ENCODE measurements around the gene CCNG2.

CCNG2 gene, protein sequence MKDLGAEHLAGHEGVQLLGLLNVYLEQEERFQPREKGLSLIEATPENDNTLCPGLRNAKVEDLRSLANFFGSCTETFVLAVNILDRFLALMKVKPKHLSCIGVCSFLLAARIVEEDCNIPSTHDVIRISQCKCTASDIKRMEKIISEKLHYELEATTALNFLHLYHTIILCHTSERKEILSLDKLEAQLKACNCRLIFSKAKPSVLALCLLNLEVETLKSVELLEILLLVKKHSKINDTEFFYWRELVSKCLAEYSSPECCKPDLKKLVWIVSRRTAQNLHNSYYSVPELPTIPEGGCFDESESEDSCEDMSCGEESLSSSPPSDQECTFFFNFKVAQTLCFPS

DNA sequence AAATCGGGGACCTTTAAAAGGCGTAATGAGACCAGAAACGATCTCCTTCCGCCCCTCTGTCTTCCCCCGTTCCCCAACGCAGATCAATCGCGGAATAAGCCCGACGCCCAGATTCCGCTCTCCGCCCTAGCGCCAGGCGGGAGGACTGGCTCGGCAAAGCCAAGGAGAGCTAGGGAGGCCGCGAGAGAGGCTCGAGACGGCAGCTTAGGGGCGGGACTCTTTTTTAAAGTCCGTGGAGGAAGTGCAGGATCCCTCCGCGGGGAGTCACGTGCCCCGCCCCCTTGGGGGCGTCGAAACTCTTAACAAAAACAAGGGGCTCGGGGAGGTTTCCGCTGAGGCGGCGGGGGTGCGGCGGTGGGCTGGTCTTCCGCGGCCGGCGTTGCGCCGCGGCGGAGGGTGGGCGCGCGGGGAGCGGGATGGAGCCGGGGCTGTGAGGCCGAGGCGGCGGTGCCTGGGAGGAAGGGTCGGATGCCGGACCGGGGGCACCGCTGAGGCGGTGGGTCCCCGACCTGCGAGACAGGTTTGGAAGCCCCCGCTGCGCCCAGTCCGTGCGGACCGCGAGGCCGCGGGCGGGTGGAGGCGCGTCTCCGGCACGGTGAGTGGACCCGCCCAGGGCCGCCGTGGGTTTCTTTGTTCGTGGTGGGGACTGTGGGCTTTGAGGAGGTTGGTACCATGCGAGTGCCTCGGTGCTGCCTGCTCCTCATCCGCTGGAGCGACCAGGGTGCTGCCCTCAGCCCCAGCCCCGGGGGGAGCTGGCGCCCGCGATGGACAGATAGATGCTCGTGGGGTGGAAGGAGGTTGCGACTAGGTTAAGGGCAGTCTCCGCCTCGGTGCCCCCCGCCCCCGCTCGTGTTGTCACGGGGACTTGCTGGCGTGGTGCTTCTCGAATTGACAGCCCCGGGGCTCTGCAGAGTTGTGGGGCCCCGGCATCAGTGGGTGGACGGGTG, at the start of gene CCNG2:
TSS of gene CCNG2 (plus strand) at position 296 of the 947 bp plus-strand sequence. CDS start 1,326 bp downstream, outside the sequence.
- no peak for DNase-seq (ENCODE audit: low read depth)
- peak within 1 kb of the TSS; percentile 63 for H3K4me3 ChIP-seq (ENCODE audit: low read depth, low read length)
- TF ChIP-seq POLR2A (IDR thresholded peaks at IDR 0.05; ENCODE audit: extremely low read depth, insufficient read length) (peak; percentile 52), MYC (IDR thresholded peaks at IDR 0.05; ENCODE audit: low read depth, low read length) (0 out of 2 replicates have a peak, but pooled peaks have one; percentile 21)
- TF ChIP-seq, protein P1, sequence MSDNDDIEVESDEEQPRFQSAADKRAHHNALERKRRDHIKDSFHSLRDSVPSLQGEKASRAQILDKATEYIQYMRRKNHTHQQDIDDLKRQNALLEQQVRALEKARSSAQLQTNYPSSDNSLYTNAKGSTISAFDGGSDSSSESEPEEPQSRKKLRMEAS (IDR thresholded peaks at IDR 0.05; ENCODE audit: low read depth, low read length), result peak; percentile 75
- TF ChIP-seq, protein P2, sequence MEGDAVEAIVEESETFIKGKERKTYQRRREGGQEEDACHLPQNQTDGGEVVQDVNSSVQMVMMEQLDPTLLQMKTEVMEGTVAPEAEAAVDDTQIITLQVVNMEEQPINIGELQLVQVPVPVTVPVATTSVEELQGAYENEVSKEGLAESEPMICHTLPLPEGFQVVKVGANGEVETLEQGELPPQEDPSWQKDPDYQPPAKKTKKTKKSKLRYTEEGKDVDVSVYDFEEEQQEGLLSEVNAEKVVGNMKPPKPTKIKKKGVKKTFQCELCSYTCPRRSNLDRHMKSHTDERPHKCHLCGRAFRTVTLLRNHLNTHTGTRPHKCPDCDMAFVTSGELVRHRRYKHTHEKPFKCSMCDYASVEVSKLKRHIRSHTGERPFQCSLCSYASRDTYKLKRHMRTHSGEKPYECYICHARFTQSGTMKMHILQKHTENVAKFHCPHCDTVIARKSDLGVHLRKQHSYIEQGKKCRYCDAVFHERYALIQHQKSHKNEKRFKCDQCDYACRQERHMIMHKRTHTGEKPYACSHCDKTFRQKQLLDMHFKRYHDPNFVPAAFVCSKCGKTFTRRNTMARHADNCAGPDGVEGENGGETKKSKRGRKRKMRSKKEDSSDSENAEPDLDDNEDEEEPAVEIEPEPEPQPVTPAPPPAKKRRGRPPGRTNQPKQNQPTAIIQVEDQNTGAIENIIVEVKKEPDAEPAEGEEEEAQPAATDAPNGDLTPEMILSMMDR (IDR thresholded peaks at IDR 0.05; ENCODE audit: low read depth, low read length), result no peak

DNA sequence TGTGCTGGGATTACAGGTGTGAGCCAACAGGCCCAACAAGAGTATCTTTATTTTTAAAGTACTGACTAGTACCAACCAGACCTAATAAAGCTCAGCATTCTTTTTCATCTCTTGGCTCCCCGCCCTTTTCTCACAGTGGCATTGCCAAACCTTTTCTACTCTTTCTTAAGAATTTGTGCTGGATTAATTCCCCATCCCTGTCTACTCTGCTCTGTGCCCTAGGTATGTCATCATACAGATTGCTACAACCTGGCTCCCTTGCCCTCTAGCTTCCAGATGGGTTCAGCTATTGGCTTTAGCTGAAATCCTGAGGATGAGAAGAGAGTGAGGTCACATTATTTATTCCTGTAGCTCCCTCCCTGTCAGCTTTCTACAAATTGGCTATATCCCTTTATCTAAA, 46.3 kb upstream of the CCNG2 start:
- H3K4me3 ChIP-seq (ENCODE audit: low read depth, low read length), result no peak overlapping the region
- DNase-seq (ENCODE audit: low read depth), result no peak
- TF ChIP-seq POLR2A (IDR thresholded peaks at IDR 0.05; ENCODE audit: extremely low read depth, insufficient read length), result no peak

DNA sequence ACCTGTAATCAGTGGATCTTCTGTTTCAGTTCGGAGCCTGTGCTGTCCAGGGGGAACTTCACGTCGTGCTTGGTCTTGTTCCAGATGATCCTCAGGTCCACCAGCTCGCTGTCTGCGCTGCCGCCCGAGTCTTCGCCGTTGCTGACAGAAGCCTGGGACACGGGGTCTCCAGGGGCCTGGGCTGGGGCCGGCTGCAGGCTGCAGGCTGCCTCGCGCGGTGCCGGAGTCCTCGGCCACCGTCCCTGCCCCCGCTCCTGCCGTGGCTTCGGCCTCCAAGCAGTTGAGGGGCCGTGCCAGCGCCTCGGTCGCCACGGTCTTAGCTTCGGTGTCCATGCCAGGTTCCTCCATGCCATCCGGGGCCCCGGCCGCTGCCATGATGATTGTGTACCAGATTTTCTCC, 43.9 kb upstream of the CCNG2 start:
- TF ChIP-seq POLR2A (IDR thresholded peaks at IDR 0.05; ENCODE audit: extremely low read depth, insufficient read length), result no peak
- TF ChIP-seq MYC (IDR thresholded peaks at IDR 0.05; ENCODE audit: low read depth, low read length), result no peak
- TF ChIP-seq, protein P2 (IDR thresholded peaks at IDR 0.05; ENCODE audit: low read depth, low read length), result no peak
- TF ChIP-seq, protein P1 (IDR thresholded peaks at IDR 0.05; ENCODE audit: low read depth, low read length), result no peak
- no peak overlapping the region for H3K4me3 ChIP-seq (ENCODE audit: low read depth, low read length)
- no peak for DNase-seq (ENCODE audit: low read depth)

DNA sequence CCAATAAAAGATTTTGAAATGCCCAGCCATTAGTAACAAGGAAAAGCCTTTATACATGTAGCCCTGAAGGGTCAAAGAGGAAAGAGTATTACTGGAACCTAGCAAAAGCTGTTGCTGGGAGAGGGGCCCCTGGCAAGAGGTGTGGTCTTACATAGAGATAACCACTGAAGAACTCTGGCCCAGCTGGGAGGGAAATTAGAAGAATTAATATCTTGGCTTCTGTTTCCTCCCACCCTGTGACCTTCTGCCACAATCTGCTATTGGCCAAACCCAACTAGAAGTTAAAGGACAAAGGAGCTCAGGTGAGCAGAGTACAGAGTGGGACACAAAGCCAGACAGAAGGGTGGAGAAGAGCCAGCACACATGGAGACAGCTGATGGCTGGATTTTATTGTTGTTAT, 39.3 kb upstream of the CCNG2 start:
- H3K4me3 ChIP-seq (ENCODE audit: low read depth, low read length), result no peak overlapping the region
- no peak for DNase-seq (ENCODE audit: low read depth)
- TF ChIP-seq, protein P2 (IDR thresholded peaks at IDR 0.05; ENCODE audit: low read depth, low read length), result no peak
- no peak for TF ChIP-seq POLR2A (IDR thresholded peaks at IDR 0.05; ENCODE audit: extremely low read depth, insufficient read length)
- TF ChIP-seq MYC (IDR thresholded peaks at IDR 0.05; ENCODE audit: low read depth, low read length), result no peak
- TF ChIP-seq, protein P1 (IDR thresholded peaks at IDR 0.05; ENCODE audit: low read depth, low read length), result no peak

DNA sequence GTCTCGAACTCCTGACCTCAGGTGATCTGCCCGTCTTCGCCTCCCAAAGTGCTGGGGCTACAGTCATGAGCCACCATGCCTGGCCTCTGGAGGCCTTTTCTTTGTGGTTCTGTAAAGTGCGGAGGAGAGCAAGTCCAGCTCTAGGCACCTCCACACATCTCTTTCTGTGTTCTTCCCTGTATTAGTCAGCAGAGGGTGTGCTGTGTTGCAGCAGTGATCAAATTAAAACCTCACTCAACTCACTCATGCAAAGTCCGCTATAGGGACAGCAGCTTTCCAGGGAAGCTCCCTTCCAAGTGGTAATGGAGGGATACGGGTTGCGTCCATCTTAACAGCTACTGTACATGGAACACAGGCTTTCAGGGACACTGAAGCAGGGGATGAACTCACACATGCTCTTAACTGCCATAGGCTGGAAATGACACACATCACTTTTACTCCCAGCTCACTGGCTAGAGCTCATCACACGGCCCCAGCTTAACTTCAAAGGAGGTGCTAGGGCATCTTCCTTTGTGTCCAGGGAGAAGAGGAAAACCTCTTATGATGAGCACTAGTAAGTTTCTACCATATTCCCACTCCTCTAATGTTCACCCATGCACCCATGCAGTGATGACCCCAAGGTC, 36.0 kb upstream of the CCNG2 start:
- TF ChIP-seq MYC (IDR thresholded peaks at IDR 0.05; ENCODE audit: low read depth, low read length) (no peak), POLR2A (IDR thresholded peaks at IDR 0.05; ENCODE audit: extremely low read depth, insufficient read length) (no peak)
- TF ChIP-seq, protein P2 (IDR thresholded peaks at IDR 0.05; ENCODE audit: low read depth, low read length), result no peak
- TF ChIP-seq, protein P1 (IDR thresholded peaks at IDR 0.05; ENCODE audit: low read depth, low read length), result no peak
- peak; percentile 4 for DNase-seq (ENCODE audit: low read depth)
- no peak overlapping the region for H3K4me3 ChIP-seq (ENCODE audit: low read depth, low read length)

Measured in NB4 (cell line).